GM18907 (cell line): Measurements from ENCODE around the gene GAS2L1.

Source experiments
- ATAC-seq: cut with Tn5 transposase; IDR thresholded peaks from one replicate; pipeline ENCODE4 v1.9.1; 2021; ENCODE audit warnings: mild to moderate bottlenecking, moderate library complexity; ENCODE audit not compliant: unreplicated experiment

GAS2L1 gene

GRCh38 chr22:29275167-29275566, 31.3 kb upstream of the GAS2L1 start:
- no peak for ATAC-seq

- ATAC-seq = no peak
These were observed 30.5 kb upstream of the GAS2L1 start for GRCh38 chr22:29275819-29276565.

DNA sequence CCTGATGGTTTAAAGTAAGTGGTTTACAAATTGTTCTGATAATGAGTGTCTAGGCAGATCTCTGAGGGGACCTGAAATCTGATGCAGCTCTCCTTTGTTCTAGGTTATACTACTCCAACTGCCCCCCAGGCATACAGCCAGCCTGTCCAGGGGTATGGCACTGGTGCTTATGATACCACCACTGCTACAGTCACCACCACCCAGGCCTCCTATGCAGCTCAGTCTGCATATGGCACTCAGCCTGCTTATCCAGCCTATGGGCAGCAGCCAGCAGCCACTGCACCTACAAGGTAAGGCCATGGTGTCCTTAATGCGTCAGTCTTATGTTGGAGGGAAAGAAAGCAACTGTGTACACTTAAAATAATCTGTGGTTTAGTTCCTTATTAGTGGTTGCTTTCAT, 28.5 kb upstream of the GAS2L1 start:
- no peak for ATAC-seq

DNA sequence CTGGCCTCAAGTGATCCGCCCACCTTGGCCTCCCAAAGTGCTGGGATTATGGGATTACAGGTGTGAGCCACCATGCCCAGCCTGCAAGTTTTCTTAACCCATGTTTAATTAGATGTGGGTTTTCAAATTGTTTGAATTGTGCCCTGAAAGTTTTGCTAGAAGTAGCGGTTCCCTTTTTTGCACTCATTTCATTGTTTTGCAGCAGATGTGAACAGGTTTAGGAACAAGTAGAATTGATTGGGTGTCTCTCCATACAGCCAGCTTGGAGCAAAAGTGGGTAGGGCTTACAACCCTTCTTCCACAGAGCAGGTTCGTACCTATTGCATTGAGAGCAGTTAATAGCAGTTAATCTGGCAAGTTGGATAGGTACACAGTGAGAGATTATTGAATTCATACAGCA, 22.3 kb upstream of the GAS2L1 start:
- no peak for ATAC-seq

DNA sequence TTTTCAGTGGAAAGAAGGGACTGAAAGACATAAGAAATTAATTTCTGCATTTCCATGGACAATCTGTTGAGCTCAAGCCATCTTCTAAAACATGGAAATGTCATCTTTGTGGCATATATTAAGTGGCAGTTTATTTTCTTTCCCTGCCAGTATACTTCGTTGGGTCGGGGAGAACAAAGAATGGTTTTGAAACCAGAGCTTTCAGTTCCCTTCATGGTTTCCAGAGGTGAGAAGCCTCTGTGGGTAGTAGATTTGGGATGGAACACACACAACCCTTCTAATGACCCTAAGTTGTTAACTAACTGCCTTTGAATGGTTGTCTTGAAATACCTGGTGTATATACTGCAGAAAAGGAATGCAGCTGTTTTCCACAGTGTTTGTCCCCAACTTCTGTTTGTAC, 17.6 kb upstream of the GAS2L1 start:
- no peak for ATAC-seq

DNA sequence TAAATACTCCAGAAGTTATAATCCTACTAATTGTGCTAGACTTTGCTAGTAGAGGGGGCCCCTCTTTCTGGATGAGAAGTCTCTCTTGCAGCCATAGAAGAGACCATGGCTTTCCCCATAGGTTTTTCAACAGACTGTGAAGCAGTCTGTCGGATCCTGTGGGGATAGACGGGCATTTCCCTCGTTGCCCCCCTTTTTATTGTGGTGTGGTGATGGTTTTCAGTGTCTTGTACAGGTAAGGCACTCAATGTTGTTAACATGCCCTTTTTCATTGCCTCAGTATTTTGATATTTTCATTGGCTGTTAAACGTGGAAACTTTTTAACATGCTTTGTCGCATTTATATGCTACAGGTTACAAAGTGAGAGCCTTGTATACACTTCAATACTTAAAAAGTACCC, 16.4 kb upstream of the GAS2L1 start:
- ATAC-seq = no peak

- no peak for ATAC-seq
These were observed 15.2 kb upstream of the GAS2L1 start for GRCh38 chr22:29291215-29291614.

- ATAC-seq = no peak
These were observed 14.1 kb upstream of the GAS2L1 start for GRCh38 chr22:29292379-29292778.

GRCh38 chr22:29298641-29299040, 7.8 kb upstream of the GAS2L1 start:
- ATAC-seq = no peak

DNA sequence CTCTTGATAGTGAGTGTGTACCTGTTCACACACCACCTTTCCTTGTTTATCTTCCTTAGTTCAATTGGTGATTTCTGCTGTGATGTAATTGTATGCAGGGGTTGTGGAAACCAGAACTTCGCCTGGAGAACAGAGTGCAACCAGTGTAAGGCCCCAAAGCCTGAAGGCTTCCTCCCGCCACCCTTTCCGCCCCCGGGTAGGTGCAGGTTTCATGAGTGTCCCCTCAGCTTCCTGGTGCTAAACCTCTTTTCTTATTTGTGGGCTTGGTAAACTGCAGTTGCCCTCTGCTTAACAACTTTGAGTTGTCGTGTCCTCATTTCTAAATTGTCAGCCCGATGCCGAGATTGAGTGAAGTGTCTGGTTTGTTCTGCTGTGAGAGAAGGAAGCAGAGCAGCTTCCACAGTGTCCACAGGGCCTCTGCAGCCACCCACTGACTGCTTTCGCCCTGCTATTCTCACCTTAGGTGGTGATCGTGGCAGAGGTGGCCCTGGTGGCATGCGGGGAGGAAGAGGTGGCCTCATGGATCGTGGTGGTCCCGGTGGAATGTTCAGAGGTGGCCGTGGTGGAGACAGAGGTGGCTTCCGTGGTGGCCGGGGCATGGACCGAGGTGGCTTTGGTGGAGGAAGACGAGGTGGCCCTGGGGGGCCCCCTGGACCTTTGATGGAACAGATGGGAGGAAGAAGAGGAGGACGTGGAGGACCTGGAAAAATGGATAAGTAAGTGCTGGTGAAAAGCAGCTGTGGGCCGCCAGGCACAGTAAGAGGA, 7.1 kb upstream of the GAS2L1 start:
- ATAC-seq = no peak

- no peak for ATAC-seq
These were observed 6.0 kb upstream of the GAS2L1 start for GRCh38 chr22:29300467-29300806.

DNA sequence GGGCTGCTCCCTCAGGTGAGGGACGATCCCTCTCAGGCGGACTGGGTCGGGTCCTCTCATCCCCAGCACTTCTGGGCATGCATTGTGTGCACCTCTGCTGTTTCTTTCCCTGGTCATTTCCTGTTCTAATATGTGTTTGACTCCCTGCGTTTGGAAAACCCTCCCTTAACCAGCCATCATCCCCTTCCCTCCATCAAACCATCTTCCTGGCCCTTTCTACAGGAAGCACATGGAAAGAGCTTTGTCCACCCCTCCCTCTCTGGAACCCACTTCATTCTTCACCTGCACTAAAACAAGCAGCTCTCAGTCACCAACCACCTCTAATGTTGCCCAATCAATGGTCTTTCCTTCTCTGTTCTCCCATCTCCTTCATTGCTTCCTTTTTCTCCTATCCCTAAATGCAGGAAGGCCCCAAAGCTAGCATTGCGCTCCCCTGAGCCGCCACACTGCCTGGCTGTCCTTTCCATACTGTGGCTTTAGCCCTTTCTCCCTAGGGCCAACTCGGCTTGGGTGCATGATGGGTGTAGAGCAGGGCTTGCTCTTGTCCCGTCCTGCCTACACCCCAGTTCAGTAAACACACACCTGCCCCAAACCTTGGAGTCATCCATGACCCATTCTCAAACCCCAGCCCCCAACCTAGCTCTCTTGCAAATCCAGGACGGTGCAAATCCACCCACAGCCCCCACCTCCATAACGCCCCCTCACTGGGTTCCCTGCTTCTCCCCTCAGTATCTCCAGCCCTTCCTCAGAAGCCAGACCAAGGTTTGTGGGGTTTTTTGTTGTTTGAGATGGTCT, 5.4 kb upstream of the GAS2L1 start:
- ATAC-seq = no peak

- no peak for ATAC-seq
These were observed 4.6 kb upstream of the GAS2L1 start for GRCh38 chr22:29301716-29302401.

DNA sequence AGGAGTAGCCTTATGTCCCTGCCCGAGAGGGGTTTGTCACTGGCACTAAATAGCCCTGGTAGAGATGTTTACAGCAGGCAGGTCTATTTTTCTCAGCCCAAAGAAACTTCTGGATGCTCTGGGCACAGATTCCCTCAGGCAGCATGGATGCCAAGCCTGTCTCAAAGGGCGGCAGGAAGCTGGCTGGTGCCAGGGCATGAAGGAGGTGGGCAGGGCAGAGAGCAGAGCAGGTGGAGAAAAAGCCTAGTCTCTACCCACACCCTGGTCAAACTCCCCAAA, 4.1 kb upstream of the GAS2L1 start:
- ATAC-seq = no peak

DNA sequence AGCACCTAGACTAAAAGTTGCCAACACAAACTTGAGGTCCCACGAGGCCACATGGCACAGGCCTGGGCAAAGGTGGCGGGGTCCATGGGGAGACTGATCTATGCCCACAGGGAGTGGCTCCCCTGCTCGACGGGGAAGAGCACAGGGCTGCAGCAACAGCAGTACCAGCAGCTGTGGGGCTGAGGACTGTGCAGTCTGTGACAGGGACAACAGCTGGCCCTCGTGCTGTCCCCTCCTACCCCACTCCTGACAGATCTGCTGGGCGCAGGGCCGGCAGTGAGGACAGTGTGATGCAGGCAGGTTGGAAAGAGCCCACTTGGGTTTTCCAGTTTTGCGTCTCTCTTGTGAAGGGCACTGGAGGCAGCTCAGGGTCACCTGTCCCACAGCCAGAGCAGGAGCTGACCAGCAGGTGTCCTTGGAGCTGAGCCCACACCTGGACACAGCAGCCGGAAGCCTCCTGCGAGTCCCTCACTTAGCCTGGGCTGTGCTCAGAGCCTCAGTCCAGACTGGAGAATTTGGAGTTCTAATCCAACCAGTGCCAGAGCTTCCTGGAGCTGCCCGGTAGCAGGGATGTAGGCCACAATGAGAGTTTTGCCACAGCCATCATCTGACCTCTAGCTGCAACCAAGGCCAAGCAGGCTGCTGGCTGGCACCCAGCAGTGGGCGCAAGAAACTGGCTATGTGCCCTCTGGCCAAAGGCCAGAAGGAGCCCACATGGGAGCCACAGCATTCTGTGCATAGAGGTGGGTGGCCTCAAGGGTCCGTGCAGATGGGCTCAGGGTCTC, 3.6 kb upstream of the GAS2L1 start:
- no peak for ATAC-seq

- no peak for ATAC-seq
These were observed 645 bp upstream of the GAS2L1 start for GRCh38 chr22:29305836-29306174.

DNA sequence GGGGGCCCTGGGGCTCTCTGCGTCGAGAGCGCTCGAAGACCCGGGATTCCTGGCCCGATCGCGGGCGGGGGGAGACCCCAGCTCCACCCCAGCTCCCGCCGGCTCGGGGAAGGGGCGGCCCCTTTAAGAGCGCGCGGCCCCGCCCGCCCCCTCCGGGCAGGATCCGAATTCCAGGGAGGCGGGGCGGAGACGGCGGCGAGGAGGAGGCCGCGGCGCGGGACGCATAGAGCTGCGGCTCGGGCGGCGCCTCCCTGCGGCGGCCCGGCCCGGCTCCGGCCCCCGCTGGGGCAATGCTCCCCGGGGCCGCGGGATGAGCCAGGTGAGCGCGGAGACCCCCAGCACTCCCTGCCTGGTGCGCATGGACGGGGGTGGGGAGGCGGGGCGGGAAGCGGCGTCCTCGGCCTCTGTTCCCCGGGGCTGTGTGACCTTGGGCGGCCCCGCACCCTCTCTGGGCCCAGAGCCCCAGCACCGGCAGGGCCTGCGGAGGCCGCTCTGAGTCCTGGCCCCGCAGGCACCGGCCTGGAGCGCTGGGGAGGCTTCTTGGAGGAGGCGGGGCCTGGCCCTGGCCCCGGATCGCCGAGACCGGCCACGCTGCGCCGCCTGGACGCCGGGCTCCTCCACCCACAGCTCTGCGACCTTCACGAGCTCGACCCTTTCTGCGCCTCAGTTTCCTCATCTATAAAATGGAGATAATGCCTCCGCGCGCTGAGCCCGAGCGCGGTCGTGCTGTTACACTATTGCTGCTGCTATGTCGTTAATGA, 565 bp downstream of the GAS2L1 start:
- ATAC-seq = no peak

- no peak for ATAC-seq
These were observed 1.2 kb downstream of the GAS2L1 start for GRCh38 chr22:29307596-29308147.

DNA sequence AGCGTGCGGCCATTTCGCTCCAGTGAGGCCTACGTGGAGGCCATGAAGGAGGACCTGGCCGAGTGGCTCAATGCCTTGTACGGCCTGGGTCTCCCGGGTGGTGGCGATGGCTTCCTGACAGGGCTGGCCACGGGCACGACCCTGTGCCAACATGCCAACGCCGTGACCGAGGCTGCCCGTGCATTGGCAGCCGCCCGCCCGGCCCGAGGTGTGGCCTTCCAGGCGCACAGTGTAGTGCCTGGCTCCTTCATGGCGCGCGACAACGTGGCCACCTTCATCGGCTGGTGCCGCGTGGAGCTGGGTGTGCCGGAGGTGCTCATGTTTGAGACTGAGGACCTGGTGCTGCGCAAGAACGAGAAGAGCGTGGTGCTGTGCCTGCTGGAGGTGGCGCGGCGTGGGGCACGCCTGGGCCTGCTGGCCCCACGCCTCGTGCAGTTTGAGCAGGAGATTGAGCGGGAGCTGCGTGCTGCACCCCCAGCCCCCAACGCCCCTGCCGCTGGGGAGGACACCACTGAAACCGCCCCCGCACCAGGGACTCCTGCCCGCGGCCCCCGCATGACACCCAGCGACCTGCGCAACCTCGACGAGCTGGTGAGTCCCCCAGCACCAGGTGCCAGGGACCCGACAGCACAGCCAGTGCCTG, 1.8 kb downstream of the GAS2L1 start:
- ATAC-seq = no peak
